ENCODE data around the gene WDR89. TPM values are rescaled to one million over a fixed set of nuclear protein-coding genes. Genes with fewer than 3 reads are reported as not detected.

The WDR89 gene
- total RNA-seq, 2 donors from 2014 or later: 2.0 to 9.0 TPM

GRCh38 chr14:63578300-63578699 is 63.4 kb downstream of the WDR89 start:
- H3K9me3 ChIP-seq: no peaks in the 10 kb centered on the region
- no peak overlapping the region for H3K27ac ChIP-seq
- H3K4me3 ChIP-seq: no peak overlapping the region
- no peaks in the 10 kb centered on the region for H3K36me3 ChIP-seq
- H3K4me1 ChIP-seq (ENCODE audit: control insufficient read depth in 1 of 2, low read depth in 2 of 2): no peaks in the 10 kb centered on the region
- no peak for DNase-seq (ENCODE audit: low spot score)
- H3K27me3 ChIP-seq (replicated peaks; ENCODE audit: insufficient read depth): no peaks in the 10 kb centered on the region
- TF ChIP-seq CTCF (IDR thresholded peaks at IDR 0.05): no peak
- ATAC-seq (ENCODE audit: insufficient number of reproducible peaks, low FRiP score, low read depth): no peak

GRCh38 chr14:63573581-63573980 is 68.1 kb downstream of the WDR89 start:
- Histone ChIP-seq H3K9me3 (no peaks in the 10 kb centered on the region), H3K36me3 (no peaks in the 10 kb centered on the region), H3K4me3 (no peak overlapping the region), H3K27ac (no peak overlapping the region), H3K27me3 (replicated peaks; ENCODE audit: insufficient read depth) (no peaks in the 10 kb centered on the region), H3K4me1 (ENCODE audit: control insufficient read depth in 1 of 2, low read depth in 2 of 2) (no peaks in the 10 kb centered on the region)
- no peak for ATAC-seq (ENCODE audit: insufficient number of reproducible peaks, low FRiP score, low read depth)
- no peak for TF ChIP-seq CTCF (IDR thresholded peaks at IDR 0.05)
- DNase-seq (ENCODE audit: low spot score): no peak

GRCh38 chr14:63565448-63565847 is 76.2 kb downstream of the WDR89 start:
- ATAC-seq (ENCODE audit: insufficient number of reproducible peaks, low FRiP score, low read depth) (no peak), DNase-seq (ENCODE audit: low spot score) (no peak)
- no peaks in the 10 kb centered on the region for H3K9me3 ChIP-seq
- no peaks in the 10 kb centered on the region for H3K36me3 ChIP-seq
- H3K27me3 ChIP-seq (replicated peaks; ENCODE audit: insufficient read depth): no peaks in the 10 kb centered on the region
- no peak for TF ChIP-seq CTCF (IDR thresholded peaks at IDR 0.05)
- no peak overlapping the region for H3K4me3 ChIP-seq
- no peaks in the 10 kb centered on the region for H3K4me1 ChIP-seq (ENCODE audit: control insufficient read depth in 1 of 2, low read depth in 2 of 2)
- no peak overlapping the region for H3K27ac ChIP-seq

GRCh38 chr14:63564318-63564717 is 77.4 kb downstream of the WDR89 start:
- DNase-seq (ENCODE audit: low spot score) (no peak), ATAC-seq (ENCODE audit: insufficient number of reproducible peaks, low FRiP score, low read depth) (no peak)
- TF ChIP-seq CTCF (IDR thresholded peaks at IDR 0.05): no peak
- H3K4me3 ChIP-seq: no peak overlapping the region
- no peaks in the 10 kb centered on the region for H3K9me3 ChIP-seq
- no peaks in the 10 kb centered on the region for H3K4me1 ChIP-seq (ENCODE audit: control insufficient read depth in 1 of 2, low read depth in 2 of 2)
- no peak overlapping the region for H3K27ac ChIP-seq
- no peaks in the 10 kb centered on the region for H3K27me3 ChIP-seq (replicated peaks; ENCODE audit: insufficient read depth)
- no peaks in the 10 kb centered on the region for H3K36me3 ChIP-seq

- ATAC-seq (ENCODE audit: insufficient number of reproducible peaks, low FRiP score, low read depth): no peak
- TF ChIP-seq CTCF (IDR thresholded peaks at IDR 0.05): no peak
- no peak for DNase-seq (ENCODE audit: low spot score)
- no peaks in the 10 kb centered on the region for H3K27me3 ChIP-seq (replicated peaks; ENCODE audit: insufficient read depth)
- H3K9me3 ChIP-seq: no peaks in the 10 kb centered on the region
- no peaks in the 10 kb centered on the region for H3K36me3 ChIP-seq
- no peak overlapping the region for H3K27ac ChIP-seq
- no peaks in the 10 kb centered on the region for H3K4me1 ChIP-seq (ENCODE audit: control insufficient read depth in 1 of 2, low read depth in 2 of 2)
- H3K4me3 ChIP-seq: no peak overlapping the region
These were observed 78.2 kb downstream of the WDR89 start for GRCh38 chr14:63563370-63564026.

Measured in thoracic aorta (tissue), 2 donors.